AG10803 (cell line): ENCODE measurements around the gene CD33.
A peak's percentile ranks its signal among the peaks of the same experiment; 100 is the strongest.

Source experiments
- DNase-seq: peaks from one replicate; pipeline ENCODE4 v3.0.0; 2010; ENCODE audit warnings: low read depth
- H3K4me3 ChIP-seq: 2 replicates; pipeline ENCODE4 v1.5.1; 2011; ENCODE audit warnings: mild to moderate bottlenecking, low read length, control low read depth
- CTCF ChIP-seq: conservative IDR thresholded peaks from 2 replicates; pipeline ENCODE4 v1.5.1; 2011; ENCODE audit warnings: mild to moderate bottlenecking, low read length, control low read depth, inconsistent platforms

CD33 gene

GRCh38 chr19:51226067-51226466 is 1.2 kb downstream of the CD33 start:
- no peak for DNase-seq
- no peak for TF ChIP-seq CTCF
- no peak overlapping the region for H3K4me3 ChIP-seq

- DNase-seq: no peak
- no peak for TF ChIP-seq CTCF
- H3K4me3 ChIP-seq: no peak overlapping the region
Measured at GRCh38 chr19:51227326-51227725, 2.4 kb downstream of the CD33 start.

- no peak for DNase-seq
- no peak for TF ChIP-seq CTCF
- no peak overlapping the region for H3K4me3 ChIP-seq
Measured at GRCh38 chr19:51227966-51228365, 3.1 kb downstream of the CD33 start.

GRCh38 chr19:51240866-51241265 is 16.0 kb downstream of the CD33 start:
- H3K4me3 ChIP-seq: no peak overlapping the region
- no peak for TF ChIP-seq CTCF
- DNase-seq: no peak

GRCh38 chr19:51242881-51243630 is 18.2 kb downstream of the CD33 start:
- TF ChIP-seq CTCF: no peak
- no peak overlapping the region for H3K4me3 ChIP-seq
- no peak for DNase-seq

- peak; percentile 1 for DNase-seq
- no peak for TF ChIP-seq CTCF
- no peak overlapping the region for H3K4me3 ChIP-seq
Measured at GRCh38 chr19:51246164-51246552, 21.3 kb downstream of the CD33 start.

GRCh38 chr19:51247972-51248590 is 23.2 kb downstream of the CD33 start:
- no peak overlapping the region for H3K4me3 ChIP-seq
- no peak for DNase-seq
- TF ChIP-seq CTCF: no peak
